GM21526 (cell line): ENCODE data around the gene RNF144A.

ENCODE experiments used
- ATAC-seq: cut with Tn5 transposase; IDR thresholded peaks from one replicate; pipeline ENCODE4 v1.9.1; 2021; ENCODE audit warnings: moderate library complexity; ENCODE audit not compliant: unreplicated experiment, low FRiP score

Gene RNF144A

GRCh38 chr2:7017671-7018281, 100.6 kb downstream of the RNF144A start:
- no peak for ATAC-seq

DNA sequence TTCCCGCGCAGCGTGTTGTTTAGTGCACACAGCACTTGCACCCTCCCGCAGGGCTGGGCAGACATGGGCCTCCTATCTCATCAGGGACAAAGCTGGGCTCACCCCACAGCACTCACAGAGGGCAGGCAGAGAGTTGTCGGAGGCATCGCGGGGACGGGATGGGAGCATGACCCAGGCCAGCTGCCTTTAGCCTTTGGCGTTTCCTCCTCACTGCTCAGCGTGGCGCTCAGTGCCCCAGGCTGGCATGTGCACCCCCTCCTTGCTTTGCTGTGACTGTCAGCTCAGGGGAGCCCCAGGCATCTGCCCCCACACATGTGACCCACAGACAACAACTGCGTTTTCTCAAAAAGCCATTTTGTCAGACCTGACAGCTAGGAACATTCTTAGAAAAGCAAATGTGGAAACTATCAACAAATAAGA, 101.1 kb downstream of the RNF144A start:
- ATAC-seq = no peak

DNA sequence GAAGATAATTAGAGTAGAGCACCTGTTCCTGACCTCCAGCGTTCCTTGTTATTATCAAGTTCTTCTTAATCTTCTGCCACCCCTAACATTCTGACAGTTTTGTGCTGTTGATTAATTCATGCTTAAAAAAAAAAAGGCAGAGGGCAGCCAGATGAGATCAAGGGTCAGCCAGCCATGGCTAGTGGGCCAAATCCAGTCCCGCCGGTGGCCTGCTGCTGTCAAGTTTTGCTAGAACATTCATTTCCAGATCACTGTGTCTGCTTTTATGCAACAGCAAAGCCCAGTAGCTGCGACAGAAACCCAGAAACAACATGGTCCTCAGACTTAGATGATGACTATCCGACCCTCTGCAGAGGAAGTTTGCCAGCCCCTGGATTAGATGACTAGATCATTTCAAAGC, 101.6 kb downstream of the RNF144A start:
- no peak for ATAC-seq

DNA sequence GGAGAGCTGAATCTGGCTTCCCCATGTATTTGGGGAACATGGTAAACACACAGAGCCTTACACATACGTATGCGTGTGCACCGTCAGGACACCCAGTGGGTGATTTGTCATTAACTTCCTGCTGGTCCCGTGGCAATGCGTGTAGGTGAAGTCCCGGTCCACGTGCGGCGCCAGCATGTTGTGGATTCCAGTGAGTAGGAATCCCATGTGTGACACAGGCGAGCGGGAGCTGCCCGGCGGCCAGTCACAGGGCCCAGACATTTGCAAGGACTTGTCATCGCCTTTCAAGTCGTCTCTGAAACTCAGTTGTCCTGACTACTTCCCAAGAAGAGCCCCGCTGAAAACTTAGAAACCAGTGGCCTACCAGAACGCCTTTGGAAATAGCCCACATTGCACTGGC, 102.0 kb downstream of the RNF144A start:
- no peak for ATAC-seq

DNA sequence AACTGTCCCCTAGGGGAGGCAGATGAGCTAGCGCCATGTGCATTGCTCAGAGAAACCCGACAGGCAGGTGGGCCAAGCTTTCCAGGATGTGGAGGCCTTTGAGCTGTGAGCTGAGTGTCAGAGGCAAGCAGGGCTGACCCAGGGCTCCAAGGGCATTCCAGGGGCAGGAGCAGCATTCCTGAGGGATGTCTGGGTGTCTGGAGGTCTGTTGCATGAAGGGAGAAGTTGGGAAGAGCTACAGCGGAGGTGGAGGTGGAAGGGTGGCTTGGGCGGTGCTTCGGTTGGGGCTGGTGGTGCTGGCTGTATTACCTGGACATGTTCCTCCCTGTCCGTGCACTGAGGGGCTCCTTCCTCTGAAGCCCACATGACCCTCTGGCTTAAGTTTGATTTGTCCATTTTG, 102.8 kb downstream of the RNF144A start:
- ATAC-seq = no peak

DNA sequence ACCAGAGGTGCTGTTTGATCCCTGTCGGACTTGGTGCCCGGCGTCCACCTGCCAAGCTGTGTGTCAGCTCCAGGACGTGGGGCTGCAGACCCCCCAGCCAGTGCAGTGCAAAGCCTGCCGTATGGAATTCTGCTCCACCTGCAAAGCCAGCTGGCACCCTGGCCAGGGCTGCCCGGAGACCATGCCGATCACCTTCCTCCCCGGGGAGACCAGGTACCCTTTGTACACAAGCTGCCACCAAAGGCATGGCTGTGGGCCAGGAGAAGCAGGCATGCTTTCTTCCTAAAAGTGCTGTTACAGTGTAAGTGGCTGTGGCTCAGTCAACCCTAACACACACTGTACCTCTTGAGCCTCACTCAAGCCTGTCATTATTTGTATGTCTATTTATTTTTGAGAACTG, 103.3 kb downstream of the RNF144A start:
- ATAC-seq = no peak

- ATAC-seq = no peak
Observed at GRCh38 chr2:7020939-7021470, 103.8 kb downstream of the RNF144A start.

DNA sequence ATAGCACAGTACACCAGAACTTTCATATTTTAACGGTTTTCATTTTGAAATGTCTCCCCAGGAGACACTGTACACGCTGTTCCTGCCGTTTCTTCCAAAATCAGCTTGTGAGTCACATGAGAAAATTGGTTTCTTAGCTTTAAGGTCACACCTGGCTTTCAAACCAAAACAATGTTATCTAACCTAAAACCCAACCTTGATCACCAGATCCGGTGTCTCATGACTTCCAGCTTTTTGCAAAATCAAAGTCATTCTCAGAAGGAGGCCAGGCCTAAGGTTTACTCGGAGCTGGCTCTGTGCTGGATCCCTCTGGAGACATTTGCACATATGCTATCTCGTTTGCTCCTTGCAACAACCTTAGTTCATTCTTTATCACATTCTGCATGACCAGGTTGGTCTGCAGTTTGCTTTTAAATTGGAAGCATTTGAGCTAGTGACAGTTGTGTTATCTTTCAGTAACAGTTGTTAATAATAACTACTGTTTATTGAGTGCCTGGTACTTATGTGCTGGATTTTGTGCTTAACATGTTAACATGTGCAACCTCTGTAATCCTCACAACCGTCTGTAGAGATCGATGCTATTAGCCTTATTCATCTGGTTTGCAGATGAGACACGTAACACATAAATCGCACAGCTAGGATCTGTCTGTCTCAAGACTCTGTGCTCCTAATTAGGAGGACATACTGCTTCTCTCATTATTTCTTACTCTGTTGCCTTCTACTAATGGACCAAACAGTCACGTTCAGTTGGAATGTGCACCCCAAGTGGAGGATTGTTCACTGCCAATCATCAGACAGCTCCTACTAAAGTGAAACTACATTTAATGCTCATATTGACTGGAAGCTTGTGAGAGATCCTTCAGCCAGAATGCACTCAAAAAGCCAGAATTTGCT, 105.5 kb downstream of the RNF144A start:
- no peak for ATAC-seq

DNA sequence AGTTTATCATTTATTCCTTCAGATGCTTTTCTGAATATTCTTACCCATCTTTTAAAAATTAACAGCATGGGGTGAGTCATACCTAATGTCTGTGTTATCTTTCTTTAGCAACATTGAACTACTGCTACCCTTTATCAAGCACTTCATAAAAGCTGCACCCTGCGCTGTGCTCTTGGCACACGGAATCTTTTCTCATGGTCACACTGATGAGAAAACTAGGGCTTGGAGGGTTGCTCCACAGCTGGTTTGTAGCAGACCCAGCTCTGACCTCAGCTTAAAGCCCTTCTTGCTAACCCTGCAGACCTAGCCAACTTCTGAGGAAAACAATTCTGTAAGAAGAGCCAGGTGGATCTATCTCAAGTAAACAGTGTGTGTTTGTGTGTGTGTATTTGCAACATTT, 106.3 kb downstream of the RNF144A start:
- no peak for ATAC-seq

DNA sequence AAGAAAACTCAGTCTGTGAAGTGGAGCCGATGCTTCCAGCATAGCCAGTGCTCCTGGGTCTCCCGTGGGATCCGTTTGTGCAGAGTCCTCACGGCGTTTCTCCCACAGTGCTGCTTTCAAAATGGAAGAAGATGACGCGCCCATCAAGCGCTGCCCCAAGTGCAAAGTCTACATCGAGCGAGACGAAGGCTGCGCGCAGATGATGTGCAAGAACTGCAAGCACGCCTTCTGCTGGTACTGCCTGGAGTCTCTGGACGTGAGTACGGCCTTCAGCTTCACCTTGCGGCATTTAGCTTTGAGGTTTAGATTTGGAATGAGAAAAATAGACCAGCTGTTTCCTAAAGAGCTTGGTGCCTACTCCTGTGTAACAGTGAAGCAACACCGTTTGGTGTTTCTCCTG, 107.0 kb downstream of the RNF144A start:
- no peak for ATAC-seq

DNA sequence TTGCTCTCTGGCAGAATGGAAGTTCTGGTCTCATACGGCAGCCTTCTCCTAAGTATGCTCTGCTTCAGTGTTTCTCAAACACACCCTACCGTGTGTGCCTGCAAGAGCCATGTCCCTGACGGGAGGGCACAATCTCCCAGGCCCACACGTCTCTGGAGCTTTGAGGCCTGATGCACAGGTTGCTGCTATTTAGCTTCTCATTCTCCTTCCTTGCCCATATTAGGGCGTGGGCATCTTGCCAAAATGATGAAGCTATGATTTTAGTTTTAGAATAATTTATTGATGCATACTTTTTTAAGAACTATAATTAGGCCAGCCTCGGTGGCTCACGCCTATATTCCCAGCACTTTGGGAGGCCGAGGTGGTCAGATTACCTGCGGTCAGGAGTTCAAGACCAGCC, 107.9 kb downstream of the RNF144A start:
- no peak for ATAC-seq

DNA sequence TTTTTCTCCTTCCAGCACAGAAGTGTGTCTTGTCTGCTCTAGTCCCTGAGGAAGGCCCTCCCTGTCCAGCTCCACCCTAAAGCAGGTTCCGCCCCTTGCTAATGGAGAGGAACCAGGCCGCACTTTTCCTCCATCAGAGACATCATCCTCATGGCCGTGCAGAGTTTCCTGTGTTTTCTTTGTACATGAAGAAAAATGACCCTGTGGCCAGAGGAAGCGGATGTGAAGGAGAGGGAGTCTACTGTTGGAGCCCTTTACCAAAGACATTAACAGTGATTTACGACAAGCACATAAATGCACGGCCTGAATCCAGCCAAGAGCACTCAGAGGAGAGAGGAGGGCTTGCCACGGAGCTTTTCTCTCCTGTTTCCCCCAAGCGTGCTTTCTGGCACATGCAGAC, 109.5 kb downstream of the RNF144A start:
- no peak for ATAC-seq

DNA sequence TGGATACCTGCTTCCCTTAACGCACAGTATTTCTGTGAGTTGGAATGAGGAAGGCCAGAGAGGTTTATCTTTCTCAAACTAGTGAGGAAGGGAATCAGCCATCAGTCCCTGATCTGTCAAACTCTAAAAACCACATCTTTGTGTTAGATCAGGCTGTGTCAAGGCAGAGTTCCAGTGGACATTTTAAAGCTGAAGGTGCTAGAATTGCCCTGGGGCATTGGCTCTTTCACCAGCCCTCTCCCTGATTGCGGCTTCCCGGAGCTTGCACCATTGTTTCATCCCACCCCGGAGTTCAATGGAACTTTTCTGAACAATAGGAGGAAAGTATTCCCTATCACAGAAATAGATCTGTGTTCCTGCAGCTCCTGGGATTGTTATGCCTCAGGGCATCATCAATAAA, 110.2 kb downstream of the RNF144A start:
- ATAC-seq = no peak

DNA sequence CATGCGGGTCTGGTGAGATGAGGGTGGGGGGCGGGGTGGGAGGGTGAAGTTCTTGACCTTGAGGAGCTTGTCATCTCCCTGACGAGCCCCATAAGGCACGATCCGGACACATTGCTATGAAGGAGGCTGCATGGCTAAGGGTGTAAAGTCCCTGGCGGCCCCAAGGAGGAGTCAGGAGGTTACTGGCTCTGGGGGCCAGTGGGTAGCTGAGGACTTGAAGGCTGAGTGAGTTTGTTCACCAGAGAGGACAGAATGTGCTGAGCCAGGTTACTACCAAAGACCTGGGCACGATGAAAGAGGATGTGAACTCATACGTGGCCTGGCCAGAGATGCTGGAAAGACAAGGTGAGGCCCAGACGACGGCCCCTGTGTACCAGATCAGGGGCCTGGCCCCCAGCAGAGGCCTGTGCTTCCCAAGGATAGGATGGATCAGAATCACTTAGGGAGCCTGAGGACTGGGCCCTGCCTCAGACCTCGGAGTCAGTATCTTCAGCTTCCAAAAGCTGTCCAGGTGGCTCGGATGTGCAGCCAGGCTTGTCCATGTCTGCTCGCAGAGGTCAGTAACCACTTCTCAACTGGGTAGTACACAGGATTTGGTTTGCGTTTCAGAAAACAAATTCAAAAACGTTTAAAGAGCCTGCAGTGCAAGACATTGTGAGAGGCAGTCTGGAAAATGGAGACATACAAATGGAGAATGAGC, 110.9 kb downstream of the RNF144A start:
- ATAC-seq = no peak

DNA sequence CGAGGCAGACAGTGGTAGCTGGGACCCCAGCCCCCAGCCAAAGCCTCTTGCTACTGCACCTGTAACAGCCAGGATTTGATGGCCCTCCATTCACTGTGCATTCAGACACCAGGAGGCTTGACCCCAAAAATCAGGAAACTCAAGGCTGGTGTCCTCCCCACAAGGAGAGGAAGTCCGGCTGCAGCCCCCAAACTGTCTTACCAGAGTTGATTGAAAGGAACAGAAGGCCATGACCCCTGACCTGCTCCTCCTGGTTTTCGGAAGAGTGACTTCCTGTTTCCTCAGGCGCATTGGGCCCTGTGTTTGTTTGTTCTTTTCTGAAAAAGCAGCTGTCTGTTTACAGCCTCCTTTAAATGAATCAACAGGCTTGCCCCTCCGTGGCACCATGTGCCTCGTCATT, 111.6 kb downstream of the RNF144A start:
- ATAC-seq = no peak

DNA sequence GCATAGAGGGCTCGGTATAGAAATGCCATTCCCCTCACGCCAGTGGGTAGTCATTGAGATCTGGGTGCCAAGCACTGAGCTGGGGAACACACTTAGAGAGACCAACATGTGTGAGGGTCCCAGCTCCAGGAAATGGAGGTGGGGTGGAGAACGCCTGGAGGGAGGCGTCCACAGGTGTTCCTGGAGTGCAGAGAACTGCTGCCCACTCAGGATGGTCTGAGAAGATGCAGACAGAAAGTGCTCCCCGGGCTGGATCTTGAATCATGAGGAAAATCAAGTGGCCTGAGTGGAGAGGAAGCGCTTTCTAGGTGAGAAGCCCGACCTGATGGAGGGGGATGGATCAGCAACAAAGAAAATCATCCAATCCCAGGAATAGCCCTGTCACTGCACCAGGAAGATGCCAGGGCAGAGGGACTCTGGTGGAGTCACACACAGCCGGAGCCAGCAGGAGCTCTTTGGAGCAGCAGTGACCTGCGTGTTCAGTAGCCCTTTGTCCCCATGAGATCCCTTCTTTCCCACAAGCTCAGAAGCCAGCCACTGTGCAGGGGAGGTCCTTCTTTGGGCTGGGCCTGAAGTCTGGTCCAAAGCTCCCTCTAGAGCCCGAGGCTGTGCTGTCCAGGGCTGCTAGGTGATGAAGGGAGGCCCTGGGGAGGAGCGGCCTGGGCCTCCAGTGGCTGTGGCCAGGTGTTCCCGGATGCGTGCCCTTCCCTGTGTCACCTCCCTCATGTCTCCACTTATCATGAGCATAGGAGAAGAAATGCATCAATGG, 112.3 kb downstream of the RNF144A start:
- ATAC-seq = no peak

DNA sequence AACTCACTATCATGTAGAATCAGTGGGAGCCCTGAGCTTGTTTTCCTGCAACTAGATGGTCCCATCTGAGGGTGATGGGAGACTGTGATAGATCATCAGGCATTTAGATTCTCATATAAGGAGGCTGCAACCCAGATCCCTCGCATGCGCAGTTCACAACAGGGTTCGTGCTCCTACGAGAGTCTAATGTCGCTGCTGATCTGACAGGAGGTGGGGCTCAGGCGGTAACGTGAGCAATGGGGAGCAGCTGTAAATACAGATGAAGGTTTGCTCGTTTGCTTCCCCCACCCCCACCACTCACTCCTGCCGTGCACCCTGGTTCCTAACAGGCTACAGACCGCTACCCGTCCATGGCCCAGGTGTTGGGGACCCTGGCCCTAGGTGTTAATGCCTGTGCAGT, 113.6 kb downstream of the RNF144A start:
- ATAC-seq = no peak

DNA sequence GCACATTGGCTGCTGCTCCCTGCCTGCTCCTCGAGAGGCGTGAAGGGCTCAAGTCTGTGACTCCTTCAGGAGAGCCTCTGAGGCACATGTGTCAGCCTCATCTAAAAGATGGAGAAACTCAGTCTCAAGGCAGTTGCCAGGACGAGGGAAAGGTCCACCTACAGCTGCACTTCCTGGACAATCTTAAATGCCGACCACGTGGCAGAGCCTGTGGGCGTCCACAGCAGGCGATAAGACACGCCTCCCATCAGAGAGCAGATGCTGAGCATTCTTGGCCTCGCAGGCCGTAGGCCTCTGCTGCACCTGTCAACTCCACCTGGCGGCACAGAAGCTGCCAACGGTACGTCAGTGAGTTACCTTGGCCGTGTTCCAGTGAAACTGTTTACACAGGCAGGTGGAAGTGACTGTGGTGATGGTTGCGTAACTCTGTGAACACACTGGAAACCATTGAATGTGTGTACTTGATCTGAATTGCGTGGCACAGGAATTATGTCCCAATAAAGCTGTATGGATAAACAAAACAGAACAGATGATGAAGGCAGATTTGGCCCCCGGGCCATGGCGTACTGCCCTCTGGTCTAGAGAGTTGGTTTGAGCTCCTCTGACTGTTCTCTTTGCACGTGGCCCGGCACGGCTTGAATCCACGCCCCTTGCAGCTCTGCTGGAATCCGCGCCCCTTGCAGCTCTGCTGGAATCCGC, 114.5 kb downstream of the RNF144A start:
- peak; percentile 60 for ATAC-seq

DNA sequence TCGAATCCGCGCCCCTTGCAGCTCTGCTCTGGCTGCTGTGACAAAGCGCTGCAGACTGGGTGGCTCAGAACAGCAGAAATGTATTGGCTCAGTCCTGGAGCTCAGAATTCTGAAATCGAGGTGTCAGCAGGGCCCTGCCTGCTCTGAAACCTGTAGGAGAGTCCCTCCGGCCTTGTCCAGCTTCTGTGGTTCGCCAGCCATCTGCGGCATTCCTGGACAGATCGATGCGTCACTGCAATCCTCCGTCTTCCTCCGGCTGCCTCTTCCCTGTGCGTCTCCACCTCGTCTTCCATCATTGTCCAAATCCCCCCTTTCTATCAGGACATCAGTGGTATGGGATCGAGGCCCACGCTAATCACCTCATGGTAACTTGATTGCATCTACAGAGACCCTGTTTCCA, 115.2 kb downstream of the RNF144A start:
- no peak for ATAC-seq
